ENCODE measurements around the gene KCNJ1.

DNA sequence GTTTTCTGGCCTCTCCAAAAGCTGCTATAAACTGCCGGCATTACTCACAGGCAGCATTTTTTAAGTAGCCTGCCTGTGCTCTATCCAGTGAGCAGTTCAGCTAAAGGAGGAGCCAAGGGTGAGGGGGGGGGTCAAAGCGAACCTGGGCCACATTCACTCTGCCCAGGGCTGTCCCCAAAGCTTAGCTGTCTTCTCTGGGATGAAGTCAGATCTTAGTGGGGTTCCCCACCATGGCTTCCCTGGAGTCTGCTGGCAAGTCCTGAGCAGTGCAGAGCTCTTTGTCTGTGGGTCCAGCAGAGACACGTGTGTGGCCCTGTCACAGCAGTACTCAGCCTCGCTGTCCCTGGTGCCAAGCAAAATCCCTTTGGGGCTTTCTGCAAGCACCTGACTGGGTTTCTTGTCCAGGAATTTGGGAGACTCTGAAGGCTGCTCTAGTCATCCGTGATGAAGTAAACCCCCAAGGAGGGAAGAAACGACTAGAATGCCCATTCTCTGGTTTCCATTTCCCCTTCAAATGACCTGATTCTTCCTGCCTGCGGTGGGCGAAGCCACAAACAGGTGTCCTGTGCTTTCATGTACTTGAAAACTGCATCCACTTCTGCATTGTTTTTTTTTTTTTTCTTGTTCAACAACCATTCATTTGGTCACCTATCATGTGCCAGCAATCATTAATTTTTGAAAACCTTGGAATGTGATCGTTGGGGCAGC, 26.6 kb upstream of the KCNJ1 start:
- TF ChIP-seq FOSL1 (tag; conservative IDR thresholded peaks at IDR 0.05) (no peak), NFE2 (IDR thresholded peaks at IDR 0.05; ENCODE audit: low read depth) (no peak), NRF1 (conservative IDR thresholded peaks at IDR 0.05 in 1 of 2, IDR thresholded peaks at IDR 0.05 in 1 of 2) (no peak), PTRF (tag; IDR thresholded peaks at IDR 0.05) (no peak), CHD1 (IDR thresholded peaks at IDR 0.05; ENCODE audit: low read length) (no peak), SP2 (IDR thresholded peaks at IDR 0.05; ENCODE audit: extremely low read depth, low read depth, low read length, poor library complexity, severe bottlenecking) (no peak), HDAC2 (IDR thresholded peaks at IDR 0.05) (no peak), ARNT (IDR thresholded peaks at IDR 0.05) (no peak)
- TF ChIP-seq, protein P1, sequence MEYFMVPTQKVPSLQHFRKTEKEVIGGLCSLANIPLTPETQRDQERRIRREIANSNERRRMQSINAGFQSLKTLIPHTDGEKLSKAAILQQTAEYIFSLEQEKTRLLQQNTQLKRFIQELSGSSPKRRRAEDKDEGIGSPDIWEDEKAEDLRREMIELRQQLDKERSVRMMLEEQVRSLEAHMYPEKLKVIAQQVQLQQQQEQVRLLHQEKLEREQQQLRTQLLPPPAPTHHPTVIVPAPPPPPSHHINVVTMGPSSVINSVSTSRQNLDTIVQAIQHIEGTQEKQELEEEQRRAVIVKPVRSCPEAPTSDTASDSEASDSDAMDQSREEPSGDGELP (CRISPR knock-in tag; IDR thresholded peaks at IDR 0.05; ENCODE audit: borderline replicate concordance): no peak
